Muscle of back (tissue), 11 donors: Measurements from ENCODE around the gene ZSCAN32. TPM values are rescaled to one million over a fixed set of nuclear protein-coding genes. Genes with fewer than 3 reads are reported as not detected.

Source experiments
- DNase-seq, 3 donors: peaks; one replicate each; pipeline versions ENCODE4 v3.0.0 to v3.0.0-alpha.2; 2013
- polyA plus RNA-seq, 10 donors: library from polyadenylated mRNA; unstranded; fragments of 120-200 nt; gene quantifications; one replicate each; pipeline ENCODE4 v1.2.1, GENCODE V29; 2013; ENCODE audit not compliant: insufficient read length in 10 of 10

ZSCAN32 gene
- polyA plus RNA-seq, 10 donors = 4.6 to 13.8 (median 10.9) TPM

DNA sequence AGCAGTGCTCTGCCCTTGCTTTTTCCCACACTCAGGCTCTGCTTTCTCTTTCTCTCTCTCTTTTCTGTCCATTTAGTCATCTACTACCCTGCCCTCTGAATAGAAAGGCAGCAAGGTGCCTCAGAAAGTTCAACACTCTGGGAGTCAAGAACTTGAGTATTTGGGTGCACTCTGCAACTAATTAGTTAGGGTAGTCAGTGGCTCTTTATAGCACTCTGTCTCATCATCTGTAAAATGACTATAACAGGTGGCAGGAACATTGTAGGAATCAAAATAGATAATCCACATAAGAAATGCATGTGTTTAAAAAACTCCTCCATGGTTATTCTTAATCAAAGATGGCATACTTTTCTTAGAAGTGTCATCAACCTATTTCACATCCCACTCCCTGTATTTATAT, 37.9 kb downstream of the ZSCAN32 start:
- no peak for DNase-seq

DNA sequence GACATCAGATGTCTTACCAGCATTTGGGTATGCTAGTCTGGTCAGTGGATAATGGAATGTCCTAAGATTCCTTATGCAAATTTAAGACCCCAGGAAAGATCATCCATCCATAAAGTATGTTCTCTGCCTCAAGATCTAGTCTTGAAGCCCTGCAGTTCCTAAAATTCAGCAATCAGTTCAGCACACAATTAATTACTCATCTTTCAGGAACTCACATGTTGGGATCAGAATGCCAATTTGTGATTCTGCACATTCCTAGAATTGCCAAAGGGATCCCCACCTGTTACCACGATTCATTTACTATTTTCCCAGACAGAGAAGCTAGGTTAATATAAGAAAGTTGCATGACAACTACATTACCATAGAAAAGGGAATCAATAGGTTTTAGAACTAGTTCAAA, 41.9 kb downstream of the ZSCAN32 start:
- no peak for DNase-seq

DNA sequence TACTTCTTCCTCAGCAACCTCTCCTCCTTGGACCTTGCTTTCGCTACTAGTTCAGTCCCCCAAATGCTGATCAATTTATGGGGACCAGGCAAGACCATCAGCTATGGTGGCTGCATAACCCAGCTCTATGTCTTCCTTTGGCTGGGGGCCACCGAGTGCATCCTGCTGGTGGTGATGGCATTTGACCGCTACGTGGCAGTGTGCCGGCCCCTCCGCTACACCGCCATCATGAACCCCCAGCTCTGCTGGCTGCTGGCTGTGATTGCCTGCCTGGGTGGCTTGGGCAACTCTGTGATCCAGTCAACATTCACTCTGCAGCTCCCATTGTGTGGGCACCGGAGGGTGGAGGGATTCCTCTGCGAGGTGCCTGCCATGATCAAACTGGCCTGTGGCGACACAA, 44.7 kb downstream of the ZSCAN32 start:
- no peak for DNase-seq

DNA sequence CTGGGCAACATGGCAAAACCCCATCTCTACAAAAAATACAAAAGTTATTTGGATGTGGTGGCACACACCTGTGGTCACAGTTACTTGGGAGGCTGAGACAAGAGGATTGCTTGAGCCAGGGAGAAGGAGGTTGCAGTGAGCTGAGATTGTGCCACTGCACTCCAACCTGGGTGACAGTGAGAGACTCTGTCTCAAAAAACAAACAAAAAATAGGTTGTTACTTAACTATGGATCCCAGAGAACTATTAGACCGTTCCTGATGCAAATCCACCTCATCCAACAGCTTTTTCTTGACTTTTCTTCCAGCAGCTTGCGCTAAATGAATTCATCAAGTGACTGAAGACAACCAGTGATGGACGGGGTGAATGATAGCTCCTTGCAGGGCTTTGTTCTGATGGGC, 45.2 kb downstream of the ZSCAN32 start, which contains the start of gene OR2C1:
OR2C1 (plus strand) TSS at position 301 of the 400 bp plus-strand sequence; CDS start at position 353, 52 bp downstream.
- DNase-seq = no peak

DNA sequence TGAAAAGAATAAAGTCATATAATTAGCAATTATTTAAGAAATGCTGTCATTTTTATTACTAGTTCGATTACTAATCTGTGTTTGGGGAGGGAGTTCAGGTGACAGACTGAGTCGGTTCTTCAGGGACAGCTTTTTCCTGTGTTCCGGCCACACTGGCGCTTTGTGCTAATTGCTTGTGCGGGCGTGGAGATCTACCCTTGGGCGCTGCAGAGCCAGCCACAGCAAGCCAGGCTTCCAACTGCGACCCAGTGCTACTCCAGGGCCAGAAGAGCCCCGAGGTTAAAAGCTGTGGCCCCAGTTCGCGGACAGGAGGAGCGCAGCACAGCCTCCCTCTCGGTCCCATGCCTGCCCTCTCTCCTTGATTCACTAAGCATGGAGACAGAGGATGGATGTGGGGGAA, 51.6 kb downstream of the ZSCAN32 start:
- no peak for DNase-seq

DNA sequence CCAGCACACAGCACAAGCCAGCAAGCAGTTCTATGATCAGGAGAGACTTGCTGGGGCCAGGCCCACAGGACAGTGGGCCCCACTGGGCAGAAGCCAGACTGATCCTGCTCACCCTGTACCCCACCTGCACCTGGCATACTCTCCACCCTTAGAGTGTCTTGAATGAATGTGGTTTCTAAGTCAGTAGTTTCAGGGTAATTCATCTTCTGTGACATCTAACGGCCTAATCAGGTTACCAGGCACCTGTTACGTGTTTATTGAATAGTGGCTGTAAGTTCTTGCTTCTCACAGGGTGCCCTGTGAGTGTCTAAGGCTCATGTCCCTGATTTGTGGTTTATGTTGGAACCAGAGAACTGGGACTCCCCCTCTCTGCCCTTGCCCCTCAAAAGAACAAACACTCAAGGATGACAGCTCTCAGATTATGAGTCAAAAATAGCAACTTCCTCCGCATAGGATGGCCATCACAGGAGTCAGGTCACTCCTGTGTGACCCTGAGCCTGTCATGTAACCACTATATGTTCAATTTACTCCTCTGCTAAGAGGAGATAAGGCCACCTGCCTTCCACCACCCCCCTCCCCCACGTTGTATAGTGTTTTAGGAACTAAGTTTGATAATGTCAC, 52.1 kb downstream of the ZSCAN32 start:
- DNase-seq = no peak

DNA sequence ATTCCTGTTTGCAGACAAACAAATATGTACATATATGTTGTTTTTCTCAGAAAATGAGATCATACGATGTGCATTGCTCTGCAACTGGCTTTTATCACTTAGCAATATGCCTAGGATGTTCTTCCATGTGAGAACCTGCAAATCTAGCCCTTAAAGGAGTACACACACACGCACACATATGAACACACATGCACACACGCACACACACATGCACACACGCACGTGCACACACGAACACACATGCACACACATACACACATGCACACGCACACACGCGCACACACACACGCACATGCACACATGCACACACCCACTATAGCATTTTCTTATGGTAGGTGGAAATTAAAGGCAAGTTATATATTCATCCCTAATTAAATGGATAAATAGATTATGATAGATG, 53.2 kb downstream of the ZSCAN32 start:
- DNase-seq = no peak

DNA sequence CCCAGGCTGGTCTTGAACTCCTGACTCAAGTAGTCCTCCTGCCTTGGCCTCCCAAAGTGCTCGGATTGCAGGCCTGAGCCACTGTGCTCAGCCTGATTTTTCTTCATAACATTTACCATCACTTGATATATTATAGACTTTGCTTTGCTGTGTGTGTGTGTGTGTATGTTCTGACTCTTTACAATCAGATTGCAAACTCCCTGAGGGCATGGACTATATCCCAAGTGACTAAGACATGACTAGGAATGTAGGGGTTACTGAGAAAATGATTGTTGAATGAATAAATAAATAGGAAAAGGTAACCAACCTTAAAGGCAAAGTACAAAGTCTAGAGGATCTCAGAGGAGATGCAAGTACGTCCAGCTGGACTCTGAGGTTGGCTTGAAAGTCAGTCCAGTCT, 54.8 kb downstream of the ZSCAN32 start:
- no peak for DNase-seq

Other genes with a start within 250 kb of the ZSCAN32 start
- not detected for gene OR1F1, start 212.8 kb downstream of the ZSCAN32 start, polyA plus RNA-seq
- gene ZNF200, start 165.8 kb downstream of the ZSCAN32 start, polyA plus RNA-seq = 1 to 10 TPM; 5.1 to 9.2 (median 6.7) TPM
- gene MEFV, start 144.4 kb downstream of the ZSCAN32 start, polyA plus RNA-seq = under 1 TPM; 0.09 to 0.65 (median 0.24) TPM
- gene ZNF263, start 117.5 kb downstream of the ZSCAN32 start, polyA plus RNA-seq = 10 to 100 TPM; 22.9 to 34.2 (median 27.5) TPM
- gene TIGD7, start 95.6 kb downstream of the ZSCAN32 start, polyA plus RNA-seq = 10 to 100 TPM in 1 of 10 donors, 1 to 10 TPM in 9; 7.2 to 11.6 (median 8.4) TPM
- 10 to 100 TPM; 19.4 to 37.1 (median 26.7) TPM for gene ZNF75A, start 95.5 kb downstream of the ZSCAN32 start, polyA plus RNA-seq
- under 1 TPM in 8 of 10 donors, not detected in 2; 0.20 to 0.50 (median 0.24) TPM for gene OR2C1, start 45.1 kb downstream of the ZSCAN32 start, polyA plus RNA-seq
- gene ZNF174, start 211 bp upstream of the ZSCAN32 start, polyA plus RNA-seq = 1 to 10 TPM; 6.8 to 9.6 (median 8.5) TPM
- 1 to 10 TPM; 1.4 to 2.7 (median 2.3) TPM for gene ZNF597, start 42.5 kb upstream of the ZSCAN32 start, polyA plus RNA-seq
- 10 to 100 TPM; 27.3 to 36.3 (median 31.1) TPM for gene NAA60, start 42.7 kb upstream of the ZSCAN32 start, polyA plus RNA-seq
- gene C16orf90, start 94.5 kb upstream of the ZSCAN32 start, polyA plus RNA-seq = not detected
- 10 to 100 TPM; 14.8 to 30.1 (median 19.5) TPM for gene CLUAP1, start 100.0 kb upstream of the ZSCAN32 start, polyA plus RNA-seq
- 1 to 10 TPM in 6 of 10 donors, under 1 TPM in 4; 0.60 to 2.9 (median 1.3) TPM for gene NLRC3, start 176.4 kb upstream of the ZSCAN32 start, polyA plus RNA-seq
- 1 to 10 TPM; 3.6 to 6.8 (median 4.7) TPM for gene SLX4, start 210.6 kb upstream of the ZSCAN32 start, polyA plus RNA-seq